Central memory CD4-positive, alpha-beta T cell (primary cell): ENCODE data around the gene MYOT.
"Not testable (repeated sequence)": the region's sequence is repeated elsewhere in the genome, so short reads cannot be mapped to it uniquely, and the experiment has no call there.

ENCODE experiments used
- DNase-seq: peaks from one replicate; pipeline ENCODE4 v3.0.0; 2022
- total RNA-seq, 3 experiments: gene quantifications; one replicate each; lab custom pipeline; 2026; lab: John Stamatoyannopoulos, UW

The MYOT gene
- 0 reads per million in 3 experiments for total RNA-seq

GRCh38 chr5:137867664-137868063 is at the start of gene MYOT:
Gene MYOT, plus strand, starts transcription at chr5:137867860. Its CDS starts 2,792 bp downstream, at chr5:137870652.
- DNase-seq, result no peak

- DNase-seq, result no peak
Measured at GRCh38 chr5:137819766-137820165, 47.9 kb upstream of the MYOT start.

GRCh38 chr5:137822158-137822764 is 45.4 kb upstream of the MYOT start:
- no peak for DNase-seq

- DNase-seq, result no peak
Measured at GRCh38 chr5:137822984-137823383, 44.7 kb upstream of the MYOT start.

- no peak for DNase-seq
Measured at GRCh38 chr5:137825165-137825564, 42.5 kb upstream of the MYOT start.

GRCh38 chr5:137826067-137826466 is 41.6 kb upstream of the MYOT start:
- no peak for DNase-seq

- DNase-seq, result no peak
Measured at GRCh38 chr5:137828180-137828579, 39.5 kb upstream of the MYOT start.

- no peak for DNase-seq
Measured at GRCh38 chr5:137828664-137829063, 39.0 kb upstream of the MYOT start.

- DNase-seq, result no peak
Measured at GRCh38 chr5:137831105-137831504, 36.6 kb upstream of the MYOT start.

GRCh38 chr5:137831526-137831925 is 36.1 kb upstream of the MYOT start:
- DNase-seq, result no peak

- DNase-seq, result no peak
Measured at GRCh38 chr5:137832416-137832815, 35.2 kb upstream of the MYOT start.

- DNase-seq, result no peak
Measured at GRCh38 chr5:137833463-137833862, 34.2 kb upstream of the MYOT start.

GRCh38 chr5:137834498-137835049 is 33.1 kb upstream of the MYOT start:
- no peak for DNase-seq

- DNase-seq, result no peak
Measured at GRCh38 chr5:137836298-137836697, 31.4 kb upstream of the MYOT start.

- DNase-seq, result no peak
Measured at GRCh38 chr5:137836997-137837396, 30.7 kb upstream of the MYOT start.

- no peak for DNase-seq
Measured at GRCh38 chr5:137837491-137838394, 29.9 kb upstream of the MYOT start.

GRCh38 chr5:137838976-137839375 is 28.7 kb upstream of the MYOT start:
- DNase-seq, result no peak

- no peak for DNase-seq
Measured at GRCh38 chr5:137842296-137842695, 25.4 kb upstream of the MYOT start.

- DNase-seq, result no peak
Measured at GRCh38 chr5:137843676-137844299, 23.9 kb upstream of the MYOT start.

- no peak for DNase-seq
Measured at GRCh38 chr5:137845472-137845871, 22.2 kb upstream of the MYOT start.

GRCh38 chr5:137847687-137848086 is 20.0 kb upstream of the MYOT start:
- DNase-seq, result no peak

GRCh38 chr5:137853165-137853564 is 14.5 kb upstream of the MYOT start:
- not testable (repeated sequence) for DNase-seq

- no peak for DNase-seq
Measured at GRCh38 chr5:137856201-137856600, 11.5 kb upstream of the MYOT start.
